ENCODE measurements around the gene CRYGN.

The CRYGN gene

GRCh38 chr7:151439855-151440798 is at the start of gene CRYGN:
TSS of gene CRYGN (minus strand) at chr7:151440141. CDS start at chr7:151439917, 224 bp downstream.
- DNase-seq (ENCODE audit: low read depth in 1 of 2, low spot score in 1 of 2) = no peak

- DNase-seq (ENCODE audit: low read depth in 1 of 2, low spot score in 1 of 2) = no peak
Observed at GRCh38 chr7:151489498-151489897, 49.6 kb upstream of the CRYGN start.

GRCh38 chr7:151488096-151488495 is 48.2 kb upstream of the CRYGN start:
- DNase-seq (ENCODE audit: low read depth in 1 of 2, low spot score in 1 of 2) = no peak

GRCh38 chr7:151487228-151487627 is 47.3 kb upstream of the CRYGN start:
- DNase-seq (ENCODE audit: low read depth in 1 of 2, low spot score in 1 of 2) = no peak

GRCh38 chr7:151486074-151486473 is 46.1 kb upstream of the CRYGN start:
- DNase-seq (ENCODE audit: low read depth in 1 of 2, low spot score in 1 of 2) = no peak

- DNase-seq (ENCODE audit: low read depth in 1 of 2, low spot score in 1 of 2) = no peak
Observed at GRCh38 chr7:151484971-151485707, 45.2 kb upstream of the CRYGN start.

GRCh38 chr7:151483711-151483983 is 43.7 kb upstream of the CRYGN start:
- DNase-seq (ENCODE audit: low read depth in 1 of 2, low spot score in 1 of 2) = no peak

- no peak for DNase-seq (ENCODE audit: low read depth in 1 of 2, low spot score in 1 of 2)
Observed at GRCh38 chr7:151482883-151483710, 43.2 kb upstream of the CRYGN start.

- no peak for DNase-seq (ENCODE audit: low read depth in 1 of 2, low spot score in 1 of 2)
Observed at GRCh38 chr7:151481650-151482505, 41.9 kb upstream of the CRYGN start.

- no peak for DNase-seq (ENCODE audit: low read depth in 1 of 2, low spot score in 1 of 2)
Observed at GRCh38 chr7:151477867-151478266, 37.9 kb upstream of the CRYGN start.

- DNase-seq (ENCODE audit: low read depth in 1 of 2, low spot score in 1 of 2) = no peak
Observed at GRCh38 chr7:151472644-151473380, 32.9 kb upstream of the CRYGN start.

GRCh38 chr7:151470711-151471110 is 30.8 kb upstream of the CRYGN start:
- DNase-seq (ENCODE audit: low read depth in 1 of 2, low spot score in 1 of 2) = no peak

- no peak for DNase-seq (ENCODE audit: low read depth in 1 of 2, low spot score in 1 of 2)
Observed at GRCh38 chr7:151469281-151469680, 29.3 kb upstream of the CRYGN start.

GRCh38 chr7:151468217-151469018 is 28.5 kb upstream of the CRYGN start:
- DNase-seq (ENCODE audit: low read depth in 1 of 2, low spot score in 1 of 2) = no peak

GRCh38 chr7:151465169-151465568 is 25.2 kb upstream of the CRYGN start:
- no peak for DNase-seq (ENCODE audit: low read depth in 1 of 2, low spot score in 1 of 2)

- DNase-seq (ENCODE audit: low read depth in 1 of 2, low spot score in 1 of 2) = no peak
Observed at GRCh38 chr7:151462306-151462779, 22.4 kb upstream of the CRYGN start.

GRCh38 chr7:151461942-151462230 is 21.9 kb upstream of the CRYGN start:
- no peak for DNase-seq (ENCODE audit: low read depth in 1 of 2, low spot score in 1 of 2)

GRCh38 chr7:151461096-151461941 is 21.4 kb upstream of the CRYGN start:
- DNase-seq (ENCODE audit: low read depth in 1 of 2, low spot score in 1 of 2) = no peak

All from activated T-helper 1 cell treated with anti-CD3 and anti-CD28 coated beads, Interleukin-2, amount 50 U/mL, for 16 hours (primary cell).